Measurements from ENCODE around the gene NAIF1.

NAIF1 gene

DNA sequence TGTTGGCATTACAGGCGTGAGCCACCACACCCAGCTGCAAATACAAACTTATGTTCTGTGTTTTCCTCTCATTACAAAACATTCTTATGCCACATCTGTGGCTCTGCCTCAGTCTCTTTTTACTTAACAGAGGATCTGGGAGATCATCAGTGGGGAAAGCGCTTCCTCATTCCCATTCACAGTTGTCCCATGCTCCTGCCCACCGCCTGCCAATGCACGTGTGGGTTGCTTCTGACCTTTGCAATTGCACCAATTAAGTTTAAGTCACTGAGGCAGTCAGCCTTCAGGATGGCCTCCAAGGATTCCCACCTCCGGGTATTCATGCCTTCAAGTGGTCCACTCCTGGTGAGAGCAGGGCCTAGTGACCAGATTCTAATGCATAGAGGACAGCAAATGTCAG is 51.4 kb downstream of the NAIF1 start:
- Mint-ChIP-seq H3K27me3 (no peaks in the 10 kb centered on the region), H3K36me3 (ENCODE audit: low read depth) (no peaks in the 10 kb centered on the region), H3K4me3 (no peak overlapping the region), H3K4me1 (ENCODE audit: low read depth) (peaks cover 4% of the 10 kb centered on the region), H3K9me3 (no peaks in the 10 kb centered on the region), H3K27ac (no peak overlapping the region)
